Thyroid gland (tissue), 4 donors: ENCODE results near the gene CDK10. TPM values are rescaled to one million over a fixed set of nuclear protein-coding genes. Genes with fewer than 3 reads are reported as not detected.

Source experiments
- DNase-seq, 2 donors: peaks; one replicate each; pipeline ENCODE4 v3.0.0-alpha.2; 2019
- H3K27ac ChIP-seq, 3 donors: fragments of 200-600 bp; sonication (generic); 1 replicate in 2 of 3; 2 replicates in 1 of 3; pipeline ENCODE4 v1.5.1; 2016 to 2019; ENCODE audit warnings: mild to moderate bottlenecking in 1 of 3, moderate library complexity in 1 of 3
- H3K27me3 ChIP-seq: fragments of 200-600 bp; sonication (generic); one replicate; pipeline ENCODE4 v1.5.1; 2019
- H3K36me3 ChIP-seq, 2 donors: fragments of 200-600 bp; sonication (generic); one replicate each; pipeline ENCODE4 v1.5.1; 2016 to 2019
- H3K4me1 ChIP-seq, 2 donors: fragments of 200-600 bp; sonication (generic); one replicate each; pipeline ENCODE4 v1.5.1; 2017 to 2019
- H3K4me3 ChIP-seq, 3 donors: fragments of 200-600 bp; sonication (generic); replicated peaks in 1 of 3; 1 replicate in 2 of 3; 2 replicates in 1 of 3; pipeline ENCODE4 v1.5.1; 2016; ENCODE audit warnings: mild to moderate bottlenecking in 1 of 3
- H3K9me3 ChIP-seq: fragments of 200-600 bp; sonication (generic); one replicate; pipeline ENCODE4 v1.5.1; 2017
- POLR2A ChIP-seq, 2 donors: fragments of 450-650 bp; IDR thresholded peaks; one replicate each; pipeline ENCODE4 v1.6.1; 2017; ENCODE audit warnings: antibody characterized with exemption in 2 of 2, mild to moderate bottlenecking in 2 of 2, moderate library complexity in 1 of 2
- WGBS, 2 donors: methylation state at CpG; one replicate each; pipeline ENCODE4 v1.1.5; 2017; 5-methylcytosine and 5-hydroxymethylcytosine counted together
- intact Hi-C: fragments of 100-400 bp; cut with DNase I; formaldehyde crosslinking; loops from one replicate; pipeline ENCODE4 v1.15.1; 2023
- total RNA-seq, 4 donors: library from RNA; depleted of rRNA; stranded (reverse); fragments of >200 nt; gene quantifications; one replicate each; pipeline ENCODE4 v1.2.3, GENCODE V29; 2016
- TF ChIP-seq, protein P1 (sequence below), 6 experiments: fragments of 200-600 bp in 3 of 6; fragments of 450-650 bp in 3 of 6; sonication (generic) in 3 of 6; IDR thresholded peaks; one replicate each; pipeline ENCODE4 v1.5.1; 2016 to 2019; ENCODE audit warnings: antibody characterized with exemption in 6 of 6, mild to moderate bottlenecking in 2 of 6, inconsistent platforms in 1 of 6, moderate library complexity in 1 of 6

The CDK10 gene
- total RNA-seq, 4 donors from 2014 or later: 88.7 to 109 (median 91.3) TPM

GRCh38 chr16:89705006-89705405 lies 18.5 kb downstream of the CDK10 start:
- DNase-seq: no peak
- 72 to 73% methylated on average over 15 of the region's 15 CpGs for WGBS, 2 donors
- Histone ChIP-seq H3K4me1 (peaks cover 7 to 14% of the 10 kb centered on the region in 2 donors), H3K4me3 (no peak overlapping the region), H3K36me3 (no peaks in the 10 kb centered on the region), H3K27me3 (no peaks in the 10 kb centered on the region), H3K27ac (no peak overlapping the region), H3K9me3 (no peaks in the 10 kb centered on the region)
- intact Hi-C loops: loop anchor here (5.0 to 10.0 kb wide), 2 partner anchors 87 to 160 kb away; no protein-coding TSS in a partner anchor
- no peak for TF ChIP-seq POLR2A (IDR thresholded peaks at IDR 0.05)
- TF ChIP-seq, protein P1, sequence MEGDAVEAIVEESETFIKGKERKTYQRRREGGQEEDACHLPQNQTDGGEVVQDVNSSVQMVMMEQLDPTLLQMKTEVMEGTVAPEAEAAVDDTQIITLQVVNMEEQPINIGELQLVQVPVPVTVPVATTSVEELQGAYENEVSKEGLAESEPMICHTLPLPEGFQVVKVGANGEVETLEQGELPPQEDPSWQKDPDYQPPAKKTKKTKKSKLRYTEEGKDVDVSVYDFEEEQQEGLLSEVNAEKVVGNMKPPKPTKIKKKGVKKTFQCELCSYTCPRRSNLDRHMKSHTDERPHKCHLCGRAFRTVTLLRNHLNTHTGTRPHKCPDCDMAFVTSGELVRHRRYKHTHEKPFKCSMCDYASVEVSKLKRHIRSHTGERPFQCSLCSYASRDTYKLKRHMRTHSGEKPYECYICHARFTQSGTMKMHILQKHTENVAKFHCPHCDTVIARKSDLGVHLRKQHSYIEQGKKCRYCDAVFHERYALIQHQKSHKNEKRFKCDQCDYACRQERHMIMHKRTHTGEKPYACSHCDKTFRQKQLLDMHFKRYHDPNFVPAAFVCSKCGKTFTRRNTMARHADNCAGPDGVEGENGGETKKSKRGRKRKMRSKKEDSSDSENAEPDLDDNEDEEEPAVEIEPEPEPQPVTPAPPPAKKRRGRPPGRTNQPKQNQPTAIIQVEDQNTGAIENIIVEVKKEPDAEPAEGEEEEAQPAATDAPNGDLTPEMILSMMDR (IDR thresholded peaks at IDR 0.05): no peak

- H3K9me3 ChIP-seq: no peaks in the 10 kb centered on the region
- H3K4me1 ChIP-seq: peaks cover 2 to 8% of the 10 kb centered on the region in 2 donors
- DNase-seq: no peak
- H3K27me3 ChIP-seq: no peaks in the 10 kb centered on the region
- intact Hi-C loops: loop anchor here (5.0 to 10.0 kb wide), 2 partner anchors 86 to 158 kb away; no protein-coding TSS in a partner anchor
- H3K27ac ChIP-seq: no peak overlapping the region
- no peaks in the 10 kb centered on the region for H3K36me3 ChIP-seq
- TF ChIP-seq, protein P1 (IDR thresholded peaks at IDR 0.05): no peak
- TF ChIP-seq POLR2A (IDR thresholded peaks at IDR 0.05): no peak
- WGBS, 2 donors: 89 to 92% methylated on average over 9 of the region's 14 CpGs
- no peak overlapping the region for H3K4me3 ChIP-seq
Observed at GRCh38 chr16:89706518-89707260, 20.2 kb downstream of the CDK10 start.

DNA sequence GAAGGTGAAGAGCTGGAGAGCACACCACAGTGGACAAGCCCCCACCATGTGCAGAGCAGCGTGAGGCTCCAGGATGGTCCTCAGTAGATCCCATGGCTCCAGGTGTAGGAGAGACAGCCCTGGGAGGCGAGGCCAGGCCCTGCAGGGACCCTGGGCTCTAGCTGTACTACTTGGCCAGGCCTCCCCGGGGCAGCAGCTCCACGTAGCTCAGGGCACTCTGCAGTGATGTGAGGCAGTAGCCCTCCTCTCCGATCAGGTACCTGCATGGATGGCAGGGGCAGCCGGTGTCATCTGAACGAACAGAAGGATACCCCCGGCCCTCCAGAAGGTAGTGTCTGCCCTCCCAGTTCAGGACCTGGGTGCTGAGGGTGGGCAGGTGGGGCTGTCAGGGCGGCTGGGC lies 21.2 kb downstream of the CDK10 start:
- TF ChIP-seq POLR2A (IDR thresholded peaks at IDR 0.05): no peak
- TF ChIP-seq, protein P1 (IDR thresholded peaks at IDR 0.05): no peak
- WGBS, 2 donors: 100% methylated on average over 1 to 2 of the region's 9 CpGs
- Histone ChIP-seq H3K9me3 (no peaks in the 10 kb centered on the region), H3K27me3 (no peaks in the 10 kb centered on the region), H3K4me3 (no peak overlapping the region), H3K36me3 (no peaks in the 10 kb centered on the region), H3K27ac (no peak overlapping the region), H3K4me1 (peaks cover 7 to 10% of the 10 kb centered on the region in 2 donors)
- intact Hi-C loops: loop anchor here (5.0 to 10.0 kb wide), 2 partner anchors 85 to 157 kb away; no protein-coding TSS in a partner anchor
- no peak for DNase-seq

DNA sequence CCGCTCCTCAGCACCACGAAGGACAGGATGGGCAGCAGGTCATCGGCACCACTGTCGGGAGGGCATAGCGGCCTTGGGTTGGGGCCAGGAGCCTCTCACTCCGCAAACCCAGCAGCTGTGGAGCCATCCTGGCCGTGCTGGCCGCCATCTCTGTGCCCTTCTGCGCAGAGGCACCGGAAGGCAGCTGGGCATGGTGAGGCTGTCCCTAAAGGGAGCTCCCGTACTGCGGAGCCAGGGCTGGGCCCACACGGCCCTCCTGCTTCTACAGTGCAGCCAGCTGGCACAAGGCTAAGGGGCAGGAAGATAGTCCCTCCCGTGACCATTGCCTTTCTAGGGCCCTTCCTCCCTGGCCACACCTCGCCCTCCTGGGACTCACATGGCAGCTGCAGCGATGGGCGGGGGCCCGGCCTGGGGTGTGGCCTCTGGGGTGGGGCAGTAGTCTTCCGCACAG lies 22.0 kb downstream of the CDK10 start:
- Histone ChIP-seq H3K27ac (no peak overlapping the region), H3K4me3 (no peak overlapping the region), H3K4me1 (peaks cover 7 to 10% of the 10 kb centered on the region in 2 donors), H3K27me3 (no peaks in the 10 kb centered on the region), H3K9me3 (no peaks in the 10 kb centered on the region), H3K36me3 (no peaks in the 10 kb centered on the region)
- no peak for TF ChIP-seq POLR2A (IDR thresholded peaks at IDR 0.05)
- TF ChIP-seq, protein P1 (IDR thresholded peaks at IDR 0.05): no peak
- WGBS, 2 donors: 89 to 100% methylated on average over 3 to 5 of the region's 19 CpGs
- DNase-seq: no peak
- intact Hi-C loops: loop anchor here (5.0 to 10.0 kb wide), 2 partner anchors 84 to 156 kb away; no protein-coding TSS in a partner anchor

DNA sequence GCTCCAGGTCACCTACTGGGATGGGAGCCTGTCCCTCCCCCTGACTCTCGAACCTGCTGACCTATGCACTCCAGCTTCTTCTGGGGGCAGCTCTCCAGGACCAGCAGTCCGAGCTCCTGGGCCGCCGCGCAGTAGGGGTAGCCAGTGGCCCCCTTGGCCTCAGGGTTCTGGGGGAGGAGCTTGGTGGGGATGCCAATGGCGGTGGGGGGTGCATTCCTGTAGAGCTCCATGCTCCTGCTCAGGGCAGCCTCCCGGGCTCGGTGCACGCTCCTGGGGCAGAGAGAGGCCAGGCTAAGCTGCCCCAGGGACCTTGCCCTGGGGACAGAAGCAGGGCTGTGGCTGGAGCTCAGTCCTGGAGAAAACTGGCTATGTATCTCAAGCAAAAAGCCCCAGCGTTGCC lies 22.7 kb downstream of the CDK10 start:
- Histone ChIP-seq H3K36me3 (no peaks in the 10 kb centered on the region), H3K4me3 (no peak overlapping the region), H3K27ac (no peak overlapping the region), H3K4me1 (peaks cover 7 to 10% of the 10 kb centered on the region in 2 donors), H3K27me3 (no peaks in the 10 kb centered on the region), H3K9me3 (no peaks in the 10 kb centered on the region)
- WGBS, 2 donors: 77 to 87% methylated on average over 4 of the region's 10 CpGs
- no peak for TF ChIP-seq POLR2A (IDR thresholded peaks at IDR 0.05)
- TF ChIP-seq, protein P1 (IDR thresholded peaks at IDR 0.05): no peak
- no peak for DNase-seq
- intact Hi-C loops: loop anchor here (5.0 to 10.0 kb wide), 2 partner anchors 83 to 156 kb away; no protein-coding TSS in a partner anchor
